HFFc6 (cell line): ENCODE measurements around the gene RNF224. TPM values are rescaled to one million over a fixed set of nuclear protein-coding genes. Genes with fewer than 3 reads are reported as not detected.
A peak's percentile ranks its signal among the peaks of the same experiment; 100 is the strongest.

Experiments used
- DNase-seq: peaks from one replicate; pipeline ENCODE4 v3.0.0-alpha.2; 2018
- H3K27ac Mint-ChIP-seq: 2 replicates; pipeline ENCODE4 v1.8.0; 2020; ENCODE audit warnings: mild to moderate bottlenecking, mixed read lengths
- H3K27me3 Mint-ChIP-seq: 2 replicates; pipeline ENCODE4 v1.8.0; 2021; ENCODE audit warnings: mild to moderate bottlenecking, moderate library complexity, mixed read lengths; ENCODE audit not compliant: insufficient read depth
- H3K36me3 Mint-ChIP-seq: 2 replicates; pipeline ENCODE4 v1.8.0; 2021; ENCODE audit warnings: low read depth, mixed read lengths
- H3K4me1 Mint-ChIP-seq: 2 replicates; pipeline ENCODE4 v1.8.0; 2020; ENCODE audit warnings: low read depth, mixed read lengths
- H3K4me3 Mint-ChIP-seq: 2 replicates; pipeline ENCODE4 v1.8.0; 2020; ENCODE audit warnings: mild to moderate bottlenecking, moderate library complexity, mixed read lengths
- H3K9me3 Mint-ChIP-seq: 2 replicates; pipeline ENCODE4 v1.8.0; 2020; ENCODE audit warnings: mild to moderate bottlenecking, mixed read lengths
- CTCF ChIP-seq: fragments of 200-600 bp; sonication (generic); IDR thresholded peaks from 2 replicates; pipeline ENCODE4 v1.5.0; 2021; ENCODE audit warnings: antibody characterized with exemption, mild to moderate bottlenecking
- total RNA-seq, 6 experiments: library from RNA; stranded (reverse); fragmentation: NEBNext Ultra II Directional; extraction: Animal tissue kit (Norgen Biotek cat#: 25700); gene quantifications; 2 replicates in 1 of 6; 3 replicates in 5 of 6; pipeline ENCODE4 v1.2.3, GENCODE V29; 2021

Gene RNF224
- total RNA-seq, 6 experiments from 2014 or later, result not detected

DNA sequence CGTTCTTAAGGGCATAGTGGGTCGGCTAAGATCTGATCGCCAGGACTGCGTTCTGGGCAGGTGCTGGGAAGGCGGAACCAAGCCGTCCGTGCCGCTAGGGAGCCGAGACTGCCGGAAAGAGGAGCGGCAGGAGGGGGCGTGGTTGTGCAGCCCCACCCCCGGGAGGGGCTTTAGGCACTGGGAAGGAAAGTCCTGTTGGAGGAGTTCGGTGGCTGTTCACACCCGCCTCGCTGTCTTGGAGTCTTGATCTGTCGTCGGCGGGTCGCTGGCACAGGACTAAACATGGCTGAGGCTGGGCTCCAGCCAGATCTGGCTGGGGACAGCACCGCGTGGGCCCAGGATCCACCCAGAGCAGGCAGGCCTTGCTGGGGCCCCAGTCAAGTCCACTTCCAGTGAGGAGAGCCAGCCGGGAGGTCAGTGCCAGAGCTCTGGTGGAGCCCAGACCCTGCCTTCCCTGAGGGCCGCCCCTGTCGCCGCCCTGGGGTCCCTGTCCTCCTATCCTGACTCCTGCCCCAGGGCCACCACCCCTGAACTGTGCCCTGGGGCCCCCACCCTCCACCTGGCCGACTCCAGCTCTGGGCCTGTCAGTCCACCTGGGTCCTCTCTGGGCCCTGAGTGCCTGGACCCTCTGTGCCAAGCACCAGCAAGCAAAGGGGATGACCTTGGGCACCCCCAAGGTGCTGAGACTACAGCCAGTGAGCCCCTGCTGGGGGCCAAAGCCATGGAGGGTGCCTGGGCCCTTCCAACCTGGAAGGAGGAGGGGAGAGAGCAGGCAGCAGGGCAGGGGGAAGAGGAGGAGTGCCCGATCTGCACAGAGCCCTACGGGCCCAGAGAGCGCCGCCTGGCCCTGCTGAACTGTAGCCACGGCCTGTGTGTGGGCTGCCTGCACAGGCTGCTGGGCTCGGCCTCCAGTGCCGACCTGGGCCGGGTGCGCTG is 9.8 kb upstream of the RNF224 start:
- H3K36me3 Mint-ChIP-seq, result no peaks in the 10 kb centered on the region
- no peak overlapping the region for H3K4me3 Mint-ChIP-seq
- DNase-seq, result no peak
- no peak overlapping the region for H3K27ac Mint-ChIP-seq
- H3K27me3 Mint-ChIP-seq, result no peaks in the 10 kb centered on the region
- H3K9me3 Mint-ChIP-seq, result no peaks in the 10 kb centered on the region
- no peak for TF ChIP-seq CTCF
- peaks cover 5% of the 10 kb centered on the region; the same call in 1 of the 2 replicates for H3K4me1 Mint-ChIP-seq

- no peak for DNase-seq
- Mint-ChIP-seq H3K4me3 (no peak overlapping the region), H3K36me3 (no peaks in the 10 kb centered on the region), H3K9me3 (no peaks in the 10 kb centered on the region), H3K27ac (no peak overlapping the region), H3K4me1 (peaks cover 5% of the 10 kb centered on the region; the same call in 1 of the 2 replicates), H3K27me3 (no peaks in the 10 kb centered on the region; the same call in 1 of the 2 replicates)
- TF ChIP-seq CTCF, result no peak
Observed at GRCh38 chr9:137218212-137218753, 9.0 kb upstream of the RNF224 start.

DNA sequence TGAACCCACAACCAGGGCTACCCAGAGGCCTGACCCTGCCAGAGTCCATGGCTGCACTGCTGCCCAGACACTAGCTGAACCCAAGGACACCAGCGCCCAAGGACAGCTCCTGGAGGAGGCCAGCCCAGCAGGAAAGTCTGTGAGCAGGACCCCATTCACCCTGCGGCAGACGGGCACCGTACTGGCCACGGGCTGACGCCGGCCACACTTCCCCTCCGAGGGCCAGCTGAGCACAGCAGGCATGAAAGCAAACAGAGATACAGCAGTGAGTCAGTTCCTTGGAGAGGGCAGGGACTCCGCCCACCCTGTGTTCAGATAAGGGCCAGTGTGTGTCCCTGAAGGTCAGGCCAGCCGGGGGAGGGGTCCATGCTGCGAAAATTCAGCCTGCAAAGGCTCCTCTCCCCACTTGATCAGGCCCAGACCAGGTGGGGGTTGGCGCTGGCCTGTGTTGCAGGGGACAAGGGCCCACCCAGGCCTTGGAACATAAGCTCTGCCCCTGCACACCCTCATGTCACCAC is 8.5 kb upstream of the RNF224 start:
- DNase-seq, result no peak
- Mint-ChIP-seq H3K27me3 (no peaks in the 10 kb centered on the region; the same call in 1 of the 2 replicates), H3K4me1 (peaks cover 5% of the 10 kb centered on the region; the same call in 1 of the 2 replicates), H3K27ac (peak overlapping the region; percentile 52; the same call in 1 of the 2 replicates), H3K36me3 (no peaks in the 10 kb centered on the region), H3K4me3 (no peak overlapping the region), H3K9me3 (no peaks in the 10 kb centered on the region)
- TF ChIP-seq CTCF, result no peak

DNA sequence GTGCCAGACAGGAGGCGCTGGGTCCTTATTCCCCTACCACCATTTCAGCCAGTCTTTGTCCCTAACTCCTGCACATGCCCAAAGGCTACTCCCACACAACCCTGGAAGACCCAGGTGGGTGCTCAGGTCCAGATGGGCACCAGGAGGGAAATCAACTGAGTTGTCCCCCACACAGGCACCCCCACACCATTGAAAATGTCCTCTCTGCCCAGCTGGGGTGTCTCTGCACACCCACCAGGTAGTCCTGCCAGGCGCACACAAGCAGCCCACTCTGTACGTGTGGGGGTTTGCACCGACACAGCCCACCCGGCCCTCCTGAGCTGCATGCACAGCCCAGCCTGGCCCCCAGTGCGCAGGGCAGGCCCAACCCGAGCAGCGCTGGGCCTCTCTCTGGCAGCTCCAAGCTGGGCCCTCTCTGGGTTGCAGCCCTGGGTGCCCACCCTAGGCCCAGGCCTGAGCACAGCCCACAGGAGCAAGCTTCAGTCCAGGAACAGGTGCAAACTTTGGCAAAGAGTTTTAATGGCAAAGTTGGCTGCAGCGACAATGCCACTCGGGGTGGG is 7.5 kb upstream of the RNF224 start:
- Mint-ChIP-seq H3K27me3 (no peaks in the 10 kb centered on the region; the same call in 1 of the 2 replicates), H3K4me1 (peaks cover 5% of the 10 kb centered on the region; the same call in 1 of the 2 replicates), H3K27ac (no peak overlapping the region), H3K36me3 (no peaks in the 10 kb centered on the region), H3K9me3 (no peaks in the 10 kb centered on the region), H3K4me3 (no peak overlapping the region)
- TF ChIP-seq CTCF, result no peak
- DNase-seq, result no peak

GRCh38 chr9:137220317-137221094 is 6.8 kb upstream of the RNF224 start:
- H3K4me1 Mint-ChIP-seq, result peaks cover 5% of the 10 kb centered on the region; the same call in 1 of the 2 replicates
- H3K27ac Mint-ChIP-seq, result no peak overlapping the region
- no peaks in the 10 kb centered on the region for H3K36me3 Mint-ChIP-seq

More at GRCh38 chr9:137220317-137221094, 6.8 kb upstream of the RNF224 start:
- no peak for TF ChIP-seq CTCF
- H3K4me3 Mint-ChIP-seq, result no peak overlapping the region
- DNase-seq, result no peak
- H3K27me3 Mint-ChIP-seq, result no peaks in the 10 kb centered on the region; the same call in 1 of the 2 replicates
- no peaks in the 10 kb centered on the region for H3K9me3 Mint-ChIP-seq
